MM.1S (cell line): ENCODE measurements around the gene MANBA.

ENCODE experiments used
- DNase-seq: peaks from one replicate; pipeline ENCODE4 v3.0.0-alpha.2; 2015
- H2AFZ ChIP-seq: fragments of 300-600 bp; sonication (generic); 2 replicates; pipeline ENCODE4 v1.6.0; 2016; ENCODE audit warnings: antibody characterized with exemption, low read length
- H3F3A ChIP-seq: fragments of 300-600 bp; sonication (generic); 2 replicates; pipeline ENCODE4 v1.6.1; 2016; ENCODE audit warnings: mild to moderate bottlenecking, antibody characterized with exemption, low read length, moderate library complexity, mixed read lengths; ENCODE audit not compliant: insufficient read depth
- H3K27ac ChIP-seq: fragments of 300-600 bp; sonication (generic); 2 replicates; pipeline ENCODE4 v1.5.1; 2016; ENCODE audit warnings: mild to moderate bottlenecking, low read length
- H3K27me3 ChIP-seq: fragments of 300-600 bp; sonication (generic); replicated peaks from 2 replicates; pipeline ENCODE4 v1.6.0; 2016; ENCODE audit warnings: low read length; ENCODE audit not compliant: insufficient read depth
- H3K36me3 ChIP-seq: fragments of 300-600 bp; sonication (generic); replicated peaks from 2 replicates; pipeline ENCODE4 v1.6.1; 2016; ENCODE audit warnings: mild to moderate bottlenecking, low read length, mixed read lengths; ENCODE audit not compliant: insufficient read depth
- H3K4me1 ChIP-seq: fragments of 300-600 bp; sonication (generic); 2 replicates; pipeline ENCODE4 v1.6.1; 2016; ENCODE audit warnings: low read length, mixed read lengths
- H3K4me2 ChIP-seq: fragments of 300-600 bp; sonication (generic); 2 replicates; pipeline ENCODE4 v1.6.0; 2016; ENCODE audit warnings: low read depth, low read length
- H3K4me3 ChIP-seq: fragments of 300-600 bp; sonication (generic); 2 replicates; pipeline ENCODE4 v1.5.1; 2016; ENCODE audit warnings: low read length, mixed read lengths
- H3K79me2 ChIP-seq: fragments of 300-600 bp; sonication (generic); 2 replicates; pipeline ENCODE4 v1.6.1; 2016; ENCODE audit warnings: mixed run types, low read length, mixed read lengths
- H3K9ac ChIP-seq: fragments of 300-600 bp; sonication (generic); 2 replicates; pipeline ENCODE4 v1.6.1; 2016; ENCODE audit warnings: low read length, mixed read lengths
- H3K9me2 ChIP-seq: fragments of 300-600 bp; sonication (generic); replicated peaks from 2 replicates; pipeline ENCODE4 v1.6.1; 2016; ENCODE audit warnings: mild to moderate bottlenecking, low read length, mixed read lengths; ENCODE audit not compliant: insufficient read depth
- H3K9me3 ChIP-seq: fragments of 300-600 bp; sonication (generic); replicated peaks from 2 replicates; pipeline ENCODE4 v1.6.1; 2016; ENCODE audit warnings: mild to moderate bottlenecking, low read length, mixed read lengths; ENCODE audit not compliant: insufficient read depth
- H4K20me1 ChIP-seq: fragments of 300-600 bp; sonication (generic); 2 replicates; pipeline ENCODE4 v1.6.1; 2016; ENCODE audit warnings: mild to moderate bottlenecking, low read length, moderate library complexity, mixed read lengths; ENCODE audit not compliant: insufficient read depth
- EZH2 ChIP-seq: fragments of 300-600 bp; sonication (generic); optimal IDR thresholded peaks from 2 replicates; pipeline ENCODE3; 2017; ENCODE audit warnings: low read depth, mild to moderate bottlenecking, antibody characterized with exemption, low read length, mixed read lengths
- EZH2phosphoT487 ChIP-seq: fragments of 300-600 bp; sonication (generic); IDR thresholded peaks from 2 replicates; pipeline ENCODE4 v1.6.1; 2018; ENCODE audit warnings: antibody characterized with exemption, low read length
- TF ChIP-seq, protein P1 (sequence below): fragments of 300-600 bp; sonication (generic); IDR thresholded peaks from 2 replicates; pipeline ENCODE4 v1.5.1; 2016; ENCODE audit warnings: antibody characterized with exemption, low read length, mixed read lengths

The MANBA gene

DNA sequence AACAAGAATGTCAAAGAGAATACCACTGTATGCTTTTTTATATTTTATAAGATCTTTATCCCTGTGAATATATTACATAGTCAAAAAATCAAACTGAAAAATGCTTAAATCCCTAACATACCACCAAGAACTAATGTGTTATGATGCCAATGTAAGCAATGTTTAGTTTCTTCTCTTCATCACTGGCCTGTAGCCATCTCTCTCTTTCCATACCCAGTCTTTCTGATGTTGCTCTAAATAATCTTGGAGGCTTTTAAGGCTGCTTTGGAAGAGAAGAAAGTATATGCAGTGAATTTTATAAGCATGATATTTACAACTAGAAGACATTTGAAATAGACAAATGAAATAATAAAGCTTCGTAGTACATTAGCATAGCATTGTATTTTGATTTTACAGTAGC is 176.7 kb downstream of the MANBA start:
- H3K9me3 ChIP-seq: no peaks in the 10 kb centered on the region
- no peaks in the 10 kb centered on the region for H4K20me1 ChIP-seq
- H3K27ac ChIP-seq: no peak overlapping the region
- H3K36me3 ChIP-seq: no peaks in the 10 kb centered on the region; the same call in none of the 2 replicates
- H3K4me3 ChIP-seq: no peak overlapping the region
- no peaks in the 10 kb centered on the region for H3K9me2 ChIP-seq
- H3K4me2 ChIP-seq: no peak overlapping the region
- H3K79me2 ChIP-seq: no peaks in the 10 kb centered on the region
- no peak for DNase-seq
- H3K4me1 ChIP-seq: peaks cover 6% of the 10 kb centered on the region; the same call in 1 of the 2 replicates
- no peak for TF ChIP-seq EZH2phosphoT487
- TF ChIP-seq, protein P1, sequence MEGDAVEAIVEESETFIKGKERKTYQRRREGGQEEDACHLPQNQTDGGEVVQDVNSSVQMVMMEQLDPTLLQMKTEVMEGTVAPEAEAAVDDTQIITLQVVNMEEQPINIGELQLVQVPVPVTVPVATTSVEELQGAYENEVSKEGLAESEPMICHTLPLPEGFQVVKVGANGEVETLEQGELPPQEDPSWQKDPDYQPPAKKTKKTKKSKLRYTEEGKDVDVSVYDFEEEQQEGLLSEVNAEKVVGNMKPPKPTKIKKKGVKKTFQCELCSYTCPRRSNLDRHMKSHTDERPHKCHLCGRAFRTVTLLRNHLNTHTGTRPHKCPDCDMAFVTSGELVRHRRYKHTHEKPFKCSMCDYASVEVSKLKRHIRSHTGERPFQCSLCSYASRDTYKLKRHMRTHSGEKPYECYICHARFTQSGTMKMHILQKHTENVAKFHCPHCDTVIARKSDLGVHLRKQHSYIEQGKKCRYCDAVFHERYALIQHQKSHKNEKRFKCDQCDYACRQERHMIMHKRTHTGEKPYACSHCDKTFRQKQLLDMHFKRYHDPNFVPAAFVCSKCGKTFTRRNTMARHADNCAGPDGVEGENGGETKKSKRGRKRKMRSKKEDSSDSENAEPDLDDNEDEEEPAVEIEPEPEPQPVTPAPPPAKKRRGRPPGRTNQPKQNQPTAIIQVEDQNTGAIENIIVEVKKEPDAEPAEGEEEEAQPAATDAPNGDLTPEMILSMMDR: no peak
- TF ChIP-seq EZH2: no peak
- no peaks in the 10 kb centered on the region for H3K27me3 ChIP-seq
- no peak overlapping the region for H3K9ac ChIP-seq
- no peak overlapping the region for H2AFZ ChIP-seq
- no peaks in the 10 kb centered on the region; the same call in 1 of the 2 replicates for H3F3A ChIP-seq
